GM12875 (cell line): Measurements from ENCODE around the gene ZHX3.
"Not testable (repeated sequence)": the region's sequence is repeated elsewhere in the genome, so short reads cannot be mapped to it uniquely, and the experiment has no call there.

Source experiments
- H3K4me3 ChIP-seq: one replicate; pipeline ENCODE4 v1.5.1; 2011; ENCODE audit warnings: low read depth, low read length, control low read depth
- CTCF ChIP-seq: IDR thresholded peaks from 2 replicates; pipeline ENCODE4 v1.5.1; 2011; ENCODE audit warnings: low read depth, mild to moderate bottlenecking, control low read depth, inconsistent platforms, low read length, moderate library complexity, borderline replicate concordance; ENCODE audit not compliant: insufficient read depth

Gene ZHX3

GRCh38 chr20:41134362-41135186, 183.0 kb downstream of the ZHX3 start:
- no peak for TF ChIP-seq CTCF
- H3K4me3 ChIP-seq = no peak overlapping the region

GRCh38 chr20:41133709-41134361, 183.7 kb downstream of the ZHX3 start:
- no peak overlapping the region for H3K4me3 ChIP-seq

GRCh38 chr20:41132388-41132775, 185.1 kb downstream of the ZHX3 start:
- H3K4me3 ChIP-seq = not testable (repeated sequence)

More at GRCh38 chr20:41133709-41134361, 183.7 kb downstream of the ZHX3 start:
- no peak for TF ChIP-seq CTCF

- H3K4me3 ChIP-seq = no peak overlapping the region
- no peak for TF ChIP-seq CTCF
Measured at GRCh38 chr20:41131594-41132387, 185.7 kb downstream of the ZHX3 start.
